DND-41 (cell line): Measurements from ENCODE around the gene NTSR1.

Experiments
- ATAC-seq: fragments of 200-7000 bp; cut with Tn5 transposase; 3 replicates; pipeline ENCODE4 v1.9.1; 2021; ENCODE audit warnings: low read depth; ENCODE audit not compliant: insufficient read depth
- DNase-seq: peaks from one replicate; pipeline ENCODE4 v3.0.0-alpha.2; 2020
- H2AFZ ChIP-seq: 2 replicates; pipeline ENCODE4 v1.6.0; 2012; ENCODE audit warnings: low read depth, low read length
- H3K27ac ChIP-seq: 2 replicates; pipeline ENCODE4 v1.5.1; 2012; ENCODE audit warnings: low read length, inconsistent platforms
- H3K27me3 ChIP-seq: fragments of 200-600 bp; sonication (generic); 2 replicates; pipeline ENCODE4 v1.6.0; 2012; ENCODE audit warnings: low read length, mild to moderate bottlenecking, inconsistent platforms; ENCODE audit not compliant: insufficient read depth, poor library complexity
- H3K36me3 ChIP-seq: 2 replicates; pipeline ENCODE4 v1.5.1; 2012; ENCODE audit warnings: low read length, inconsistent platforms; ENCODE audit not compliant: insufficient read depth
- H3K4me1 ChIP-seq: 2 replicates; pipeline ENCODE4 v1.5.1; 2012; ENCODE audit warnings: mild to moderate bottlenecking, low read length; ENCODE audit not compliant: insufficient read depth
- H3K4me2 ChIP-seq: 2 replicates; pipeline ENCODE4 v1.6.0; 2012; ENCODE audit warnings: mild to moderate bottlenecking, moderate library complexity, low read length, inconsistent platforms; ENCODE audit not compliant: insufficient read depth
- H3K4me3 ChIP-seq, 2 experiments: fragments of 200-600 bp in 1 of 2; shearing (Covaris generic) in 1 of 2; 2 replicates each; pipeline ENCODE4 v1.5.1; 2012 to 2016; ENCODE audit warnings: inconsistent platforms in 2 of 2, low read length in 2 of 2, mild to moderate bottlenecking in 2 of 2, low read depth in 1 of 2, moderate library complexity in 1 of 2
- H3K79me2 ChIP-seq: 2 replicates; pipeline ENCODE4 v1.6.0; 2012; ENCODE audit warnings: low read length, inconsistent platforms; ENCODE audit not compliant: insufficient read depth
- H3K9ac ChIP-seq: 2 replicates; pipeline ENCODE4 v1.6.0; 2012; ENCODE audit warnings: low read depth, mild to moderate bottlenecking, inconsistent platforms, low read length, moderate library complexity
- H3K9me3 ChIP-seq: 2 replicates; pipeline ENCODE4 v1.5.1; 2012; ENCODE audit warnings: low read length, moderate library complexity, mild to moderate bottlenecking, inconsistent platforms; ENCODE audit not compliant: insufficient read depth, severe bottlenecking
- H4K20me1 ChIP-seq: 2 replicates; pipeline ENCODE4 v1.6.0; 2012; ENCODE audit warnings: low read length; ENCODE audit not compliant: insufficient read depth
- CTCF ChIP-seq: IDR thresholded peaks from 2 replicates; pipeline ENCODE4 v1.5.1; 2012; ENCODE audit warnings: borderline replicate concordance, low read length, moderate library complexity, mild to moderate bottlenecking; ENCODE audit not compliant: poor library complexity, severe bottlenecking; ENCODE audit errors: extremely low read depth
- EZH2 ChIP-seq: IDR thresholded peaks from 3 replicates; pipeline ENCODE4 v1.6.1; 2012; ENCODE audit warnings: borderline replicate concordance, low read depth, mild to moderate bottlenecking, moderate library complexity, low read length, inconsistent platforms; ENCODE audit not compliant: severe bottlenecking

NTSR1 gene

DNA sequence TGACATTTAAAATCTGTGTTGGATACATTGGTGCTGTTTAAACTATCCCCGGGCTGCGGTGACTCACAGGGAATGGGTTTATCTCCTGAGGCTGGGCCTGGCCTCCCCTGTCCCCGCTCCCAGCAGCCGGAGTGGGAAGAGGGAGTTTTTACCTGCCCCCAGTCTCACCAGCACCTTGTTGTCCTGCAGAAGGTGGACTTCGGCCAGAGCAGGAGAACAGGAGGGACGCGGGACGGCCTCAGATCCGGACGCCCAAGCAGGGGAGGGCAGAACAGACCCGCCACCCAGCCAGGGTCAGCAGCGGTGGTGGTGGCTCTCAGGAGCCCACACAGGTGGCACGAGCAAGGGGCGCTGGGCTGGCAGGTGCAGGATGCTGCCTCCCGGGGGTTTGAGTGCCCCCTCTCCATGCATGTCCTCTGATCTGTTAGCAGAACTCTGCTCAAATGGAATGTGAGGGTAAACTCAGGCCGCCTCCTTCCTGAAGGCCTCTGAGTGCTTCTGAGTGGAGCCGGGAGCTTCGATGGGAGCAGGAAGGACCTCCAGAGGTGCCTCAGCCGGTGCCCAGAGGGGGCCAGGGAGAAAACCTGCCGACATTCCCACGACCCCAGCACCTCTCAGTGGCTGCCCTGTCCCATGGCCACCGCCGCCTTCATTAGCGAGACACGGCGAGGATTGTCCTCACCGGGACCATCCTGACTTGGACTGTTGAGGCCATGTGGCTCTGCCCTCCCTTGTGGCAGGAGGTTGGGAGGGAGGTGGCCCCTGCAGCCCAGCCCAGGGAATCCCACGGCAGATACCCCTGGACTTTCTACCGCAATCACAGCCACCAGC is 44.2 kb downstream of the NTSR1 start:
- Histone ChIP-seq H3K9ac (no peak overlapping the region), H3K4me1 (no peaks in the 10 kb centered on the region), H4K20me1 (0 out of 2 replicates have a peak, but pooled peaks cover 2% of the 10 kb centered on the region), H3K27ac (no peak overlapping the region), H2AFZ (no peak overlapping the region), H3K36me3 (no peaks in the 10 kb centered on the region), H3K79me2 (no peaks in the 10 kb centered on the region), H3K27me3 (no peaks in the 10 kb centered on the region), H3K4me2 (no peak overlapping the region), H3K4me3 (no peak overlapping the region), H3K9me3 (no peaks in the 10 kb centered on the region)
- no peak for TF ChIP-seq CTCF
- no peak for TF ChIP-seq EZH2
- DNase-seq (no peak), ATAC-seq (no peak)

DNA sequence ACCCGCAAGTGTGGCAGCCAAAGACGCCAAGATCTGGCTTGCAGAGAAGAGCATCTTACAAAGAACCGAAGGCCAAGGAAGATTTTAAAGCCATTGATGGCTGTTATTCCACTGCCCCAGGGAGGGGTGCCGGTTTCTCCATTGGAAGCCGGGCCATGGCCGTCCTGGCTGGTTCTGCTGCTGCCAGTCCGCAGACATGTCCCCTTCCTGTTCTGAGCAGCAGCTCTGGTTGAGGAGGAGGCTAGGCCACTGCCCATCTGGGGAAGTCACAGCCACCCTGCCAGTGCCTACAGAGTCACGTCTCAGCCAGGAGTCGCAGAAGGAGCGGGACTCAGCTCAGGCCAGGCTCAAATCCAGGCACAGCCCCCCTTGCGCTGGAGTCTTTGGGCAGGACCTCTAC is 45.0 kb downstream of the NTSR1 start:
- TF ChIP-seq EZH2: no peak
- no peak for TF ChIP-seq CTCF
- no peak overlapping the region for H2AFZ ChIP-seq
- H3K9ac ChIP-seq: no peak overlapping the region
- no peak overlapping the region for H3K27ac ChIP-seq
- no peaks in the 10 kb centered on the region for H3K79me2 ChIP-seq
- no peak overlapping the region for H3K4me2 ChIP-seq
- H3K9me3 ChIP-seq: no peaks in the 10 kb centered on the region
- no peaks in the 10 kb centered on the region for H3K27me3 ChIP-seq
- ATAC-seq: no peak
- no peak overlapping the region for H3K4me3 ChIP-seq
- no peaks in the 10 kb centered on the region for H3K4me1 ChIP-seq
- no peaks in the 10 kb centered on the region for H3K36me3 ChIP-seq
- no peak for DNase-seq
- 0 out of 2 replicates have a peak, but pooled peaks cover 2% of the 10 kb centered on the region for H4K20me1 ChIP-seq

DNA sequence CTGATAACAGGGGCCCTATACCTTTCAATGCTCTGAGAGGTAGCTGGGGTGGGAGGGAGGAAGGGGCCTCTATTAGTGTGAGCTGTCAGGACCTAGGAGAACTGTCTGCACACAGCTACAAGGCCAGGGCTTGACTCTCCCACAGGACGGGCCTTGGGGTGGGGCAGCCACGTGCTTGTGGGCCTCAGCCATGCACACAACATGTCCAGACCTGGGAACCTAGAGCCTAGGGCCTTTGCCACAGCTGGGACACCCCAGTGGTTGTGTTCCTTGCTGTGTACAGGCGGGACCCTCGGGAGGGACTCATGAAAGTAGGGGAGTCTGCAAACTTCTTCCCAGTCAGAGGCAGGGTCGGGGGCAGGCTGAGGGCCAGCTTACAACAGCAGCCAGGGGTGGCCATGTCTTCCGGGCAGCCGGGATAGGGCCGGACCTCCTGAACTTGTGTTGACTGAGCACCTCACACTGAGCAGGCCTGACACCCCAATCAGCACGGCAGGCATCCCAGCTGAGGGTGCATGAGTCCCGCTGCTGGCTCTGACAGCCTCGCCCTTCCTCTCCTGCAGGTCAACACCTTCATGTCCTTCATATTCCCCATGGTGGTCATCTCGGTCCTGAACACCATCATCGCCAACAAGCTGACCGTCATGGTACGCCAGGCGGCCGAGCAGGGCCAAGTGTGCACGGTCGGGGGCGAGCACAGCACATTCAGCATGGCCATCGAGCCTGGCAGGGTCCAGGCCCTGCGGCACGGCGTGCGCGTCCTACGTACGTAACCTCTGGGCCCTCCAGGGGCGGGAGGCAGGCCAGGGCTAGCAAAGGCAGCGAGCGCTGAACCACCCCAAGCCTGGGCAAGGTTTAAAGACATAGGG is 45.7 kb downstream of the NTSR1 start:
- H3K4me1 ChIP-seq: no peaks in the 10 kb centered on the region
- no peak overlapping the region for H3K9ac ChIP-seq
- no peaks in the 10 kb centered on the region for H3K36me3 ChIP-seq
- H3K9me3 ChIP-seq: no peaks in the 10 kb centered on the region
- H3K27me3 ChIP-seq: no peaks in the 10 kb centered on the region
- H3K79me2 ChIP-seq: no peaks in the 10 kb centered on the region
- DNase-seq: no peak
- 0 out of 2 replicates have a peak, but pooled peaks cover 2% of the 10 kb centered on the region for H4K20me1 ChIP-seq
- ATAC-seq: no peak
- no peak overlapping the region for H3K4me2 ChIP-seq
- no peak overlapping the region for H3K27ac ChIP-seq
- no peak for TF ChIP-seq CTCF
- TF ChIP-seq EZH2: no peak
- H3K4me3 ChIP-seq: no peak overlapping the region
- H2AFZ ChIP-seq: no peak overlapping the region
